ENCODE data around the gene POU2F3.
A peak's percentile ranks its signal among the peaks of the same experiment; 100 is the strongest.

POU2F3 gene

DNA sequence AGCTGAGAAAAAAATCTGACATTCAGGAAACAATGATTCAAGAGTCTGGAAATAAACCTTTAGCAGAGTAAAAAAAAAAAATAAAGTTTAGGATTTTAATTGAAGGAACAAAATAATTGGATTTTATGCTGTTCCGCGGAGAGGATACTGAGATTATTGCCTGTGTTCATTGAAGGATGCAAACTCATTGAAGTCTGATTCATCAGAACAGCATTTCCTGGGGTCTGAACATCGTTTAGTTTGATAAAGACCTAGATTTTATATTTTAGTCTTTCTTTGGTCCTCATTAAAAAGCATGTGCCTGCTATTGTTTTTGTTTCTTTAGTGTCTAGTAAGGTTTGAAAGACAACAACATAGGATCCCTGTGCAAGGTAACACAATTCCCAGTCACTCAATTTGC lies 89.6 kb downstream of the POU2F3 start:
- Histone ChIP-seq H3K27me3 (ENCODE audit: low read depth, low read length) (peaks cover 3% of the 10 kb centered on the region), H3K27ac (ENCODE audit: low read length) (no peak overlapping the region), H3K9me3 (ENCODE audit: control insufficient read depth in 1 of 2, low read length in 2 of 2) (no peaks in the 10 kb centered on the region), H3K36me3 (ENCODE audit: control insufficient read depth in 1 of 2, insufficient read depth in 2 of 2, low read length in 2 of 2) (peaks cover 0 to 16% of the 10 kb centered on the region in 2 donors), H3K4me1 (ENCODE audit: control insufficient read depth in 1 of 2, insufficient read depth in 2 of 2, low read length in 2 of 2) (peaks cover 0 to 17% of the 10 kb centered on the region in 2 donors), H3K4me3 (ENCODE audit: low read depth in 1 of 2, low read length in 2 of 2) (no peak overlapping the region)

DNA sequence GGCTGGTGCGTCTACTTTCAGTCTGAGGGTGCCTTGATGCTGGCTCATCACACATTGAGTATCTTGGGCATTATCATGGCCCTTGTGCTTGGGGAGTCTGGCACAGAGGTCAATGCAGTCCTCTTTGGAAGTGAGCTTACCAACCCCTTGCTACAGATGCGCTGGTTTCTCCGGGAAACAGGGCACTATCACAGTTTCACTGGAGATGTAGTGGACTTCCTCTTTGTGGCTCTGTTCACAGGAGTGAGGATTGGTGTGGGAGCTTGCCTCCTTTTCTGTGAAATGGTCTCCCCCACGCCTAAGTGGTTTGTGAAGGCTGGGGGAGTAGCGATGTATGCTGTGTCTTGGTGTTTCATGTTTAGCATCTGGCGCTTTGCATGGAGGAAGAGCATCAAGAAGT lies 90.1 kb downstream of the POU2F3 start:
- Histone ChIP-seq H3K9me3 (ENCODE audit: control insufficient read depth in 1 of 2, low read length in 2 of 2) (no peaks in the 10 kb centered on the region), H3K36me3 (ENCODE audit: control insufficient read depth in 1 of 2, insufficient read depth in 2 of 2, low read length in 2 of 2) (peaks cover 0 to 16% of the 10 kb centered on the region in 2 donors), H3K27me3 (ENCODE audit: low read depth, low read length) (no peaks in the 10 kb centered on the region), H3K27ac (ENCODE audit: low read length) (no peak overlapping the region), H3K4me3 (ENCODE audit: low read depth in 1 of 2, low read length in 2 of 2) (no peak overlapping the region), H3K4me1 (ENCODE audit: control insufficient read depth in 1 of 2, insufficient read depth in 2 of 2, low read length in 2 of 2) (peaks cover 0 to 14% of the 10 kb centered on the region in 2 donors)

DNA sequence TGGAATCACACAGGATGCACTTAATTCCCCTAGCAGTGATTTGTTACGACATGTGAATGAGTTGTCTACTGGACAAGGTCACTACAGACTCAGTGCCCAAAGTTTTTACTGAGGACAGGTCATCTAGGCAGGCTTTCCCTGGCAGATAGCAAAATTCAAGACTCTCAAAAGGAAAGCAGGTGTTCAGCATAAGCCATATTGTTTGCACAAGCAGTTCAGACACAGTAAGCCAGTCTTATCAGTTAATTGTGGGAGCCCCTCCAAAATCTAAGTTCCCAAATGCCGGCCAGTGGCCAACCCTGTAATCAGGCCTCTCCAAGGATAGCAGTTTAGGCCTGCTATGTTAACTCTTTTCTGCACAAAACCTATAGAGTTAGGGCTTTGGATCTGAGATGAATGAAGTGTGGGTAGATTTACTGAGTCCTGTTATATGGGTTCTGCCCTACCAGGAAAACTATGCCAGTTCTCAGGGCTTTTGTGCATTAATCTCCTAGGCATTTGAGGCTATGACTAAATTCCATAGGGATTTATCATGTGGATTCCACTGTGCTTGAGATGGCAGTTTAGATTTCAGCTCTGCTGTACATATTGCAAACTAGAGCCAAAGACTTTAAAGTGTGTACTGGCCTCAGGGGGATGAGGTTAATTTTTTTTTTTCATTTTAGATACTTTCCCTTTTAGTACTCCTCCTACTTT lies 91.5 kb downstream of the POU2F3 start:
- H3K9me3 ChIP-seq (ENCODE audit: control insufficient read depth in 1 of 2, low read length in 2 of 2) = no peaks in the 10 kb centered on the region
- H3K36me3 ChIP-seq (ENCODE audit: control insufficient read depth in 1 of 2, insufficient read depth in 2 of 2, low read length in 2 of 2) = peaks cover 0 to 27% of the 10 kb centered on the region in 2 donors
- H3K27me3 ChIP-seq (ENCODE audit: low read depth, low read length) = no peaks in the 10 kb centered on the region
- H3K27ac ChIP-seq (ENCODE audit: low read length) = no peak overlapping the region
- H3K4me3 ChIP-seq (ENCODE audit: low read depth in 1 of 2, low read length in 2 of 2) = no peak overlapping the region
- peaks cover 0 to 14% of the 10 kb centered on the region in 2 donors for H3K4me1 ChIP-seq (ENCODE audit: control insufficient read depth in 1 of 2, insufficient read depth in 2 of 2, low read length in 2 of 2)

DNA sequence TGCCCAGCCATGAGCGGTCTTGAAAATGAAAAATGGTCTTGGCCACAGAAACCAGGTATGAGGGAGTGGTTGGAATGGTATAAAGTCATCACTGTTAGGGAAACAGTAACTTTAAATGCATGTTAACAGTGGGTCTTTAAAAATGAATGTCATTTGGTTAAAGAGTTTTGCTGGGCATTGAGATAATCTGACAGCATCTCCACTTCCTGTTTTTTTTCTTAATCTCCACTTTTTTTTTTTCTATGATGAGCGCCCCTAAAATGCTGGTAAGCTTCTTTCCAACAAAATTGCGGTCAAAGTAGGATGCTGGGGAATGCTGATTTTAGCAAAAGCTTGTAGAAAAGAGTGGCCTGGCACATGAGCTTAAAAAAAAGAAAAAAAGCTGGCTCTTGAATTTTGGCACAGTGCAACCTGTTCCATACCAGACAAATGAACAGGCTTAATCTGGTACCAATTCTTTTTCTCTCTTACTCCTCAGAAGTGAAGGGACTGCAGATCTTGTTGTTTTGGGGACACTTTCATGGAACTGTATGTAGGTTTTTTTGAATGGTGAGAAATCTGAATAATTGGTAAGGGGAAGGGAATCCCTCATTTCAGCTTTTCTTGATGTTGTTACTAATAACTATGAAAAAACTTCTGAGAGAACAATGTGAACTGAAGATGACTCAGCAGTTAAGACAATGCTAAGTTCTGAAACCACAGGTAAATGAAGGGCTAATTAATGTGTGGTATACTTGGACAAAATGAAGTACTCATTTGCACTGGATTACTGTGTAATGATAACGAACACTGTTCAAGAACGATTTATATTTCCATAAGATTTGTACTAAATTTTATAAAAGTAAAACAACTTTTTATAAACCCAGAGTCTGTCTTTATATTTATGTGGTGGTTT lies 93.1 kb downstream of the POU2F3 start:
- H3K36me3 ChIP-seq (ENCODE audit: control insufficient read depth in 1 of 2, insufficient read depth in 2 of 2, low read length in 2 of 2) = peaks cover 0 to 35% of the 10 kb centered on the region in 2 donors
- no peaks in the 10 kb centered on the region for H3K9me3 ChIP-seq (ENCODE audit: control insufficient read depth in 1 of 2, low read length in 2 of 2)
- no peak overlapping the region for H3K27ac ChIP-seq (ENCODE audit: low read length)
- no peak overlapping the region for H3K4me3 ChIP-seq (ENCODE audit: low read depth in 1 of 2, low read length in 2 of 2)
- peaks cover 0 to 11% of the 10 kb centered on the region in 2 donors for H3K4me1 ChIP-seq (ENCODE audit: control insufficient read depth in 1 of 2, insufficient read depth in 2 of 2, low read length in 2 of 2)
- no peaks in the 10 kb centered on the region for H3K27me3 ChIP-seq (ENCODE audit: low read depth, low read length)

DNA sequence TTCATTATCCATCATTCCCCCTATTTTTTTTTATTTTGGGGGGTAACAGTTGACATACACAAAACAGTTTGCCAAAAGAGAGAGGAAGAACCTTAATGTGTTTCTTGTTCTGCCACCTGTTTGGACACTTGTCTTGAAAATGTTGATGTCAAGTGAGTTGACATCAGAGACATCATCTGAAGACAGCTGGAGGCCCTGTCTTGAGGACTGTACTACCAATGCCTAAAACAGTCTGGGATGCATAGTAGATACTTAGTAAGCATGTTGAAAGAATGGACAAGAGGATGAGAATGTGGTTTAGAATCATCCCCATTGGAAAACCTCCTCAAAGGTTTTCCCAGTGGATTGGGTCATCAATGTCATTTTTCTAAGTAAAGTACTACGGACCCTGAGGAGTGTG lies 93.9 kb downstream of the POU2F3 start:
- Histone ChIP-seq H3K4me1 (ENCODE audit: control insufficient read depth in 1 of 2, insufficient read depth in 2 of 2, low read length in 2 of 2) (peaks cover 0 to 12% of the 10 kb centered on the region in 2 donors), H3K27ac (ENCODE audit: low read length) (no peak overlapping the region), H3K27me3 (ENCODE audit: low read depth, low read length) (no peaks in the 10 kb centered on the region), H3K36me3 (ENCODE audit: control insufficient read depth in 1 of 2, insufficient read depth in 2 of 2, low read length in 2 of 2) (peaks cover 0 to 35% of the 10 kb centered on the region in 2 donors), H3K9me3 (ENCODE audit: control insufficient read depth in 1 of 2, low read length in 2 of 2) (no peaks in the 10 kb centered on the region), H3K4me3 (ENCODE audit: low read depth in 1 of 2, low read length in 2 of 2) (no peak overlapping the region)

DNA sequence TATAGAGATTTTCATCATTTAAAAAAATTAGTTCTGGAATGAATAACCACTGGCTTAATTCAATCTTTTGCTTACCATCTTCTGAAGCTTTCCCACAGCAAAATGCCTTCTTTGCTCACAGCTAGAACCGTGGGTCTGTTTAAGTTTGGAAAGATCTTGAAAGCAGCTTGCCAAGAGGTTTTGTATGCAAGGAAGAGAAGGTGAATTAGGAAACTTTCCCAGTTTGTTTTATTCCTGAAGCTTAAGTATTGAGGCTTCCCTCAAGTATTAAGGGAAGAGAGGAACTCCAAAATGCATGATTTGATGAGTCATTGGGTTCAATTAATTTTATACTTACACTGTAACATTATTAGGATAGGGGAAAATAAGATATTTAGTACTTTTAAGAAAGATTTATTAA lies 94.4 kb downstream of the POU2F3 start:
- H3K36me3 ChIP-seq (ENCODE audit: control insufficient read depth in 1 of 2, insufficient read depth in 2 of 2, low read length in 2 of 2) = peaks cover 0 to 35% of the 10 kb centered on the region in 2 donors
- H3K4me3 ChIP-seq (ENCODE audit: low read depth in 1 of 2, low read length in 2 of 2) = no peak overlapping the region
- H3K9me3 ChIP-seq (ENCODE audit: control insufficient read depth in 1 of 2, low read length in 2 of 2) = no peaks in the 10 kb centered on the region
- H3K27ac ChIP-seq (ENCODE audit: low read length) = no peak overlapping the region
- H3K27me3 ChIP-seq (ENCODE audit: low read depth, low read length) = no peaks in the 10 kb centered on the region
- H3K4me1 ChIP-seq (ENCODE audit: control insufficient read depth in 1 of 2, insufficient read depth in 2 of 2, low read length in 2 of 2) = peaks cover 0 to 14% of the 10 kb centered on the region in 2 donors

DNA sequence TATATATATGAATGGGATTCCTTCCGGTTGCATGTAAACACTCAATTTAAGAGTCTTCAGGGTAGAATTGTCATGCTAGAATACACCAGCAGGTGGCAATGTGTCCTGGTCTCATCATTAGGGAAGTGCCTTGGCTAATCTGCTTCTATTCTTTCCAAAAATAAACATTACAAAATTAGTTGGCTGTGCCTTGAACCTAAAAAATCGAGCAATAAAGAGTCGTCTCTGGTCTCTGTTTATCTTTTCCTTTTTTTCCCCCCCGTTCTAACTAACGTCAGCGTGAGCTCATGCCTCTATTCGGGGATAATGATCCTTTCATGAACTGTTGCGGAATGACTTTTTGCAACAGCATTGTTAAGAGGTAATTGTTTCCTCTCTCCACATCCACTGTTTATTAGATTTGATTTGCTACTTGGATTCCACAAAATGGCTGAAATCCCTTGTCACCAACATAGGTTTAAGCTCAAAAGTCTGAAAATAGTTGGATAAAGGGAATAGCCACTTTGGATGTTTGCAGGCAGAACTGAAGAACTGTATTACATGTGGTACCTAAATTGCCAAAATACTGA lies 95.0 kb downstream of the POU2F3 start:
- peak overlapping the region; percentile 59 to 90 for H3K4me3 ChIP-seq (ENCODE audit: low read depth in 1 of 2, low read length in 2 of 2)
- no peaks in the 10 kb centered on the region for H3K9me3 ChIP-seq (ENCODE audit: control insufficient read depth in 1 of 2, low read length in 2 of 2)
- peaks cover 0 to 31% of the 10 kb centered on the region in 2 donors for H3K36me3 ChIP-seq (ENCODE audit: control insufficient read depth in 1 of 2, insufficient read depth in 2 of 2, low read length in 2 of 2)
- no peaks in the 10 kb centered on the region for H3K27me3 ChIP-seq (ENCODE audit: low read depth, low read length)
- peaks cover 5 to 21% of the 10 kb centered on the region in 2 donors for H3K4me1 ChIP-seq (ENCODE audit: control insufficient read depth in 1 of 2, insufficient read depth in 2 of 2, low read length in 2 of 2)
- peak overlapping the region; percentile 89 for H3K27ac ChIP-seq (ENCODE audit: low read length)

DNA sequence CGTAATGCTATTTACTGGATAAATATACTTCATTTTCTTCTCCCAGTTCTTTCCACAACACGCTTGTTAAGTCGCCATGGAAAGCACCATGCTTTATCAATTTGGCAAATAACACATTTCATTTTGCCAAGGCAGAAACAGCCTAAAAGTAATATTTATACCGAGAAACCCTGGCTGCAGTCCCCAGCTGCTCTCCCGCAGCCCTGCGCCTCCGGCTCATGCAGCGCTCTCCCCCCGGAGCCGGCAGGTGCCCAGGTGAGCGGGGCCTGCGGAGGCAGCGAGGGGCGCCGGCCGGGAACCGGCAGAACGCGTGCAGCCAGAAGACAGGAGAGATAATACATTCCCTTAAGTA lies 95.6 kb downstream of the POU2F3 start:
- Histone ChIP-seq H3K27ac (ENCODE audit: low read length) (peak overlapping the region; percentile 89), H3K36me3 (ENCODE audit: control insufficient read depth in 1 of 2, insufficient read depth in 2 of 2, low read length in 2 of 2) (peaks cover 0 to 26% of the 10 kb centered on the region in 2 donors), H3K4me3 (ENCODE audit: low read depth in 1 of 2, low read length in 2 of 2) (peak overlapping the region; percentile 59 to 90), H3K9me3 (ENCODE audit: control insufficient read depth in 1 of 2, low read length in 2 of 2) (no peaks in the 10 kb centered on the region), H3K4me1 (ENCODE audit: control insufficient read depth in 1 of 2, insufficient read depth in 2 of 2, low read length in 2 of 2) (peaks cover 8 to 26% of the 10 kb centered on the region in 2 donors), H3K27me3 (ENCODE audit: low read depth, low read length) (no peaks in the 10 kb centered on the region)

DNA sequence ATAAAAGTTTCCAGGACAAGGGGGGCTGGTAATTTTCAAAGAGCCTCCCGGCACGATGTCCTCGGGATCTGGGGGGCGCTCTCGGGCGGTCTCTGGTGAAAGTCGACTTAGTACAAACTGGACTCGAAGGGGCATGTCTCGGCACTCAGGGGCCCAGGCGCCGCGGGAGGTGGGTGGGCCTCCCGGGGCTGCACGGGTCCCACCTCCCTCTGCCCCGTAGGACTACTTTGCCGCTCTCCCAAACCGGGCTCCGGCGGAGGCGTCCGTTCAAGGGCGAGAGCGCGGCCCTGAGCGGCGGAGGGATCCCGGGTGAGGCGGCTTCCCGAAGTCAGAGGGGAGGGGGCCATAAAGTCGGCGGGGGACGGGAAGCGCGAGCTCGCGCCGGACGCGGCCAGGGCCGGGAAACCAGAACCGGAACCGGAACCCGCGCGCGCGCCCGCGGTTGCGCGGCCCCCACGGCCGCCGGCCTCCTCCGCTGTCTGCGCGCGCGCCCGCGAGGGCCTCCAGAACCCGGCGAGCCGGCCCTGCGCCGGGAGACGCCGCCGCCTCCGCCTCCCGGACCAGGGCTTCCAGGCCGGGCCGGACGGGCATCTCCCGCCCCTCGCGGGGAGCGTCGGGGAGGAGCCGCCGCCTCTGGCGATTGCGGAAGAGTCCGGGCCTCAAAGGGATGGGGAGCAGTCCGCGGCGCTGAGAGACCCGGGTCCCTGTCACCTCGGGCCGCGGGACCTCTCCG lies 96.1 kb downstream of the POU2F3 start, which contains the start of gene ARHGEF12:
ARHGEF12 (plus strand) TSS at position 506 of the 733 bp plus-strand sequence. CDS start 831 bp downstream, outside the sequence.
- H3K36me3 ChIP-seq (ENCODE audit: control insufficient read depth in 1 of 2, insufficient read depth in 2 of 2, low read length in 2 of 2) = peaks cover 0 to 22% of the 10 kb centered on the region in 2 donors
- no peaks in the 10 kb centered on the region for H3K9me3 ChIP-seq (ENCODE audit: control insufficient read depth in 1 of 2, low read length in 2 of 2)
- H3K4me1 ChIP-seq (ENCODE audit: control insufficient read depth in 1 of 2, insufficient read depth in 2 of 2, low read length in 2 of 2) = peaks cover 8 to 32% of the 10 kb centered on the region in 2 donors
- no peaks in the 10 kb centered on the region for H3K27me3 ChIP-seq (ENCODE audit: low read depth, low read length)
- H3K4me3 ChIP-seq (ENCODE audit: low read depth in 1 of 2, low read length in 2 of 2) = peak within 1 kb of the TSS; percentile 90 to 99
- H3K27ac ChIP-seq (ENCODE audit: low read length) = peak within 1 kb of the TSS; percentile 97

DNA sequence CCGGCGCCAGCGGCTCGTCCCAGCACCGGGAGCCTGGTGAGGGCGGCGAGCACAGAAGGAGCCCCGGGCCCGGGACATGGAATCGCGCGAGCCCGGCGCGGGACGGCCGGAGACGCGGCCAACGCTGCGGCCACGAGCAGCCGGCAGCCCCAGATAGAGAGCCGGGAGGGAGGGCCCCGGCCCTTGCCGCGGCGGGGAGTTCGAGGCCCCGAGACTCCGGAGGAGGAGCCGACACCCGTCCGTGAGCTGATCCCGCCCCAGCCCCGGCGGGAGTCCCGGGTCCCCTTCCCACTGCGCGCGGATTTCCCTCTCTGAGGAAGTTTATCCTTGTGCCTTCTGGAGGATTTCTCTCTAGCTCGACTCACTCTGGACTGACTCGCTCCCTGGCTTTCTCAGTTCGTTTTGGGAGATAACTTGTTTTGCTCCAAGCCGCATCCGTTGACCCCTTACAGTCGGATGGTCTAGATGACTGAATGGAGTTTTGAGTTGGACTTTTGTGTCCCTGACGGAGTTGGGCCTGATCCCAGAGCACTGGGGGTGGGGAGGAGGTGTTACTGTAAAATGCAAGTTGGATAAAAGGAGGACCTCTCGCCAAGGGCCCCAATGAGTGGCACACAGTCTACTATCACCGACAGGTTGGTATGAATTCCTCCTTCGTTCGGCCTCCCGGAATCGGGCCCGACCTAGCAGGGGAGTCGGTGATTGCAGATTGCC lies 96.9 kb downstream of the POU2F3 start:
- H3K4me3 ChIP-seq (ENCODE audit: low read depth in 1 of 2, low read length in 2 of 2) = peak overlapping the region; percentile 90 to 99
- H3K27me3 ChIP-seq (ENCODE audit: low read depth, low read length) = no peaks in the 10 kb centered on the region
- no peaks in the 10 kb centered on the region for H3K9me3 ChIP-seq (ENCODE audit: control insufficient read depth in 1 of 2, low read length in 2 of 2)
- H3K27ac ChIP-seq (ENCODE audit: low read length) = peak overlapping the region; percentile 97
- H3K4me1 ChIP-seq (ENCODE audit: control insufficient read depth in 1 of 2, insufficient read depth in 2 of 2, low read length in 2 of 2) = peaks cover 8 to 33% of the 10 kb centered on the region in 2 donors
- H3K36me3 ChIP-seq (ENCODE audit: control insufficient read depth in 1 of 2, insufficient read depth in 2 of 2, low read length in 2 of 2) = peaks cover 0 to 20% of the 10 kb centered on the region in 2 donors
